ENCODE data around the gene PLA2G2E.

The PLA2G2E gene

DNA sequence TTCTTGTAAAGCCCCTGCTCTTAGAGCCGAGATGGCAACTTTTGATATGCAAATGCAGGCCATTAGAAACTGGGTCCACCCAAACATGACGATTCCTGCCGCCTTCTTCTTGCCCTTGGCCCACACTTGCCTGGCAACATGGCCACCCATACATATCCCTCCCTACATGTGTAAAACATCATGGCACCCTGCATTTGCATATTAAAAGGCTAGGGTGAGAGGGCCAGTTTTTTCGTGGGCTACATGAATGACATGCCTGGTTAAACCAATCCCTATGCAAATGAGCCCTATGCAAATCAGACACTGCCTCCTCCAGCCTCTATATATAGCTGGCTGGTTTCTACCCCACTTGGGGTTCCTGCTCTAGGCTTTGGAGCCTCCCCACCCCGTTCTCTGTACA lies 37.2 kb upstream of the PLA2G2E start:
- TF ChIP-seq, protein P1, sequence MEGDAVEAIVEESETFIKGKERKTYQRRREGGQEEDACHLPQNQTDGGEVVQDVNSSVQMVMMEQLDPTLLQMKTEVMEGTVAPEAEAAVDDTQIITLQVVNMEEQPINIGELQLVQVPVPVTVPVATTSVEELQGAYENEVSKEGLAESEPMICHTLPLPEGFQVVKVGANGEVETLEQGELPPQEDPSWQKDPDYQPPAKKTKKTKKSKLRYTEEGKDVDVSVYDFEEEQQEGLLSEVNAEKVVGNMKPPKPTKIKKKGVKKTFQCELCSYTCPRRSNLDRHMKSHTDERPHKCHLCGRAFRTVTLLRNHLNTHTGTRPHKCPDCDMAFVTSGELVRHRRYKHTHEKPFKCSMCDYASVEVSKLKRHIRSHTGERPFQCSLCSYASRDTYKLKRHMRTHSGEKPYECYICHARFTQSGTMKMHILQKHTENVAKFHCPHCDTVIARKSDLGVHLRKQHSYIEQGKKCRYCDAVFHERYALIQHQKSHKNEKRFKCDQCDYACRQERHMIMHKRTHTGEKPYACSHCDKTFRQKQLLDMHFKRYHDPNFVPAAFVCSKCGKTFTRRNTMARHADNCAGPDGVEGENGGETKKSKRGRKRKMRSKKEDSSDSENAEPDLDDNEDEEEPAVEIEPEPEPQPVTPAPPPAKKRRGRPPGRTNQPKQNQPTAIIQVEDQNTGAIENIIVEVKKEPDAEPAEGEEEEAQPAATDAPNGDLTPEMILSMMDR (IDR thresholded peaks at IDR 0.05; ENCODE audit: insufficient read depth, low read depth, low read length, missing control alignments) = no peak
- DNase-seq (ENCODE audit: low read depth) = peak; percentile 60
- no peak overlapping the region for H3K4me3 ChIP-seq (ENCODE audit: low read depth, low read length)

DNA sequence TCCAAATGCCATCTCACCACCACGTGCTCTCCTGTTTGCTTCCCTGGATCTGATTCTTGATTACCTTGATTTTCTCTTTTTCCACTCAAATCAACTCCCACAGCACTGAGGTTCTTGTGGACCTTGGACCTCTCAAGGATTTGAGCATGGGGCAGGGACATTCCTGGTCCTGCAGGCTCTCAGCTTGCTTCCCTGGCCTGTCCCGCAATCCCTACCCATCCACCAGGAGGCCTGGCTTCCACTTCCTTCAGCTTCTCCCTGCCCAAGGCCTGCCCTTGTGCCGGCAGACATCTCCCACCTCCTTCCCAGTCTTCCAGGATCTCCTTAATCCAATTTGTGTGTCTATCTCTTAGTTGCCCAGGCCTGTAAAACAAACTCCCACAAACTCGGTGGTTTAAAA lies 34.4 kb upstream of the PLA2G2E start:
- TF ChIP-seq, protein P1 (IDR thresholded peaks at IDR 0.05; ENCODE audit: insufficient read depth, low read depth, low read length, missing control alignments) = no peak
- DNase-seq (ENCODE audit: low read depth) = no peak
- H3K4me3 ChIP-seq (ENCODE audit: low read depth, low read length) = no peak overlapping the region

DNA sequence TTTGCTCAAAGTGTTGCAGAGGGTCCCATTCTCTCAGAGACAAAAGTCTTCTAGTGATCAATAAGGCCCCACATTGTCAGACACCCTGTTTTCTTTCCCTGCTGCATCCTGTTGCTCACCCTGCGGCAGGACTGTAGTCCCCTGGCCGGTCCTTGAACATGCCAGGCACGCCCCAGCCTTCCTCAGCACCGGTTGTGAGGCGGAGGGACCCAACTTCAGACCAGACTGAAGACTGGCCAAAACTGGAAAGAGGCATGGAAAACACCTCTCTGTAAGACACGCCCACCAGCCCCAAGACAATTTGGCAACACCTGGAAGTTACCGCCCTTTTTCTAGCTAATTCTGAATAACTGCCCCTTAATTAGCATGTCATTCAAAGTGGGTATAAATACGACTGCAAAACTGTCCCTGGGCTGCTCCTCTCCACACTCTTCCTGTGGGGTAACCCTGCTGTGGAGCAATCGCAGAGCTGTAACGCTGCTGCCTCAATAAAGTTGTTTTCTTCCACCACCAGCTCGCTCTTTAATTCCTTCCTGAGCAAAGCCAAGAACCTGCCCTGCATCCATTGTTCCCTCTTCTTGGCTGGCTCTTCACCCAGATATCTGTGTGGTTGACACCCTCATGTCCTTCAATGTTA lies 32.2 kb upstream of the PLA2G2E start:
- H3K4me3 ChIP-seq (ENCODE audit: low read depth, low read length) = no peak overlapping the region
- TF ChIP-seq, protein P1 (IDR thresholded peaks at IDR 0.05; ENCODE audit: insufficient read depth, low read depth, low read length, missing control alignments) = no peak
- DNase-seq (ENCODE audit: low read depth) = no peak

DNA sequence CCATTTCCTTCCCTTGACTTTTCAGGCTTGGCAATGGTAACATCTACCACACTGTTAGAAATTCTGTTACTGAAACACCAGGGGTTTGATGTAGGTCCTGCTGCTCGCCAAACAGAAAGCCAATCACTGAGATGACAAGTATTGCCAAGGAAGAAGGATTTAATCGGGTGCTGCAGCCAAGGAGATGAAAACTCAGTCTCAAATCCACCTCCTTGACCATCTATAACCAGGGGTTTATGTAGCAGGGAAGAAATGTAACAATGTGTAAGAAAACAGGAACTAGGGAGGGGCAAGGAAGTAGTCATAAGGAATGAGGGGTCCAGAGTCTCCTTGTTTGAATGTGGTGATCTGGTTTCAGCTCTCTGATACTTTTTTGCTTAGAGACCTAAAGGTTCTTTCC lies 30.6 kb upstream of the PLA2G2E start:
- DNase-seq (ENCODE audit: low read depth) = no peak
- no peak overlapping the region for H3K4me3 ChIP-seq (ENCODE audit: low read depth, low read length)
- TF ChIP-seq, protein P1 (IDR thresholded peaks at IDR 0.05; ENCODE audit: insufficient read depth, low read depth, low read length, missing control alignments) = no peak

DNA sequence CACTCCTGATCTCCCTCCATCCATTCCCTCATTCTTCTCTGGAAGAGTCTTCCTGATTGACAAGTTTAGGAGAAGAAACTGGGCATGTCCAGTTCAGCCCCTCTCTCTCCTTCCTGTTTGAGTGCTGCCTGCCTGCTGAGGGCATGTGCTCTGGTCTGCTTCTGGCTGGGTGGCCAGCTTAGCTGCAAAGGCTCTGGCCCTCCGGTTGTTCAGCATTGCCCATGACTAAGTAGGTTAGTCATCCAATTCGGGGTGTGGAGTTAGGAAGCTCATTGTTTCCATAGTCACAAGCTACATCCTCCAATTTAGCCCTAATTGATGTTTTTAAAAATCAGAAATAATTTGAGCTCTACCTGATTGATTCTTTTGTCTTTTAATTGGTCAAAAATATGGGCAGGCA lies 25.6 kb upstream of the PLA2G2E start:
- TF ChIP-seq, protein P1 (IDR thresholded peaks at IDR 0.05; ENCODE audit: insufficient read depth, low read depth, low read length, missing control alignments) = no peak

DNA sequence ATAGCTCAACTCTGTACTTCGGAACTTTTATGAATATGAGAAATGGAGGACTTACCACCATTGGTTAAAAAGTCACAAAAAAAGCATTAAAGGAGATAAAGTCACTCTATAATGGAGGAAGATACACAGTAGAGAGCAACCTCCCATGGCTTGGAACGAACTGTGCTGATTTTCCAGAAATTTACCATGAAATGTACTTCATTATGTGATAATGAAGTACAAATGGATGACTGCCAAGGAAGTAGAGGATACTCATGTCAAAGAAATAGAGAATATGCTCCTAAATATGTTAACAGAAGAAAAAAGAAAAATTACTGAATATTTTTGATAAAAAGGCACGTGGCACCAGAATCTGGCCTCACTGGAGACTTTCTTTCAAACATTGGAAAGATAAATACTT lies 23.6 kb upstream of the PLA2G2E start:
- DNase-seq (ENCODE audit: low read depth) = no peak
- no peak overlapping the region for H3K4me3 ChIP-seq (ENCODE audit: low read depth, low read length)
- TF ChIP-seq, protein P1 (IDR thresholded peaks at IDR 0.05; ENCODE audit: insufficient read depth, low read depth, low read length, missing control alignments) = no peak

More for the DNA sequence above, 25.6 kb upstream of the PLA2G2E start:
- DNase-seq (ENCODE audit: low read depth) = no peak
- H3K4me3 ChIP-seq (ENCODE audit: low read depth, low read length) = no peak overlapping the region

DNA sequence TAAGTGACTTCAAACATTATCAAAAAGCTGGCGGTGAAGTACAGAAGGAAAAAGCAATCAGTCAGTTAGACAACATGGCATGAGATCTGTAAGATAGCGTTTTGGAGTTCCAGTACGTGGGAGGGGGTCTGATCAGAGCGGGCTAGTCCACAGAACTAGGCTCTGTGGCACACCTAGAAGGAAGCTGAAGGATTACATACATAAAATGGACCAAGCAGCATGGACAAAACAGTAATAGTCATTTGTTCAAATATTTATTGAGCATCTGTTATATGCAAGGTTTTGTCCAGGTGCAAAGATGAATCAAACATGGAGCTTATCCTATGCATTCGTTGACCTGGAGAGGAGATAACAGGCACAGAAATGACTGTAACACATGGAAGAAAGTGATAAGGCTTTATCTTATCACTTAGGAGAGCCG lies 22.9 kb upstream of the PLA2G2E start:
- TF ChIP-seq, protein P1 (IDR thresholded peaks at IDR 0.05; ENCODE audit: insufficient read depth, low read depth, low read length, missing control alignments) = no peak
- no peak for DNase-seq (ENCODE audit: low read depth)
- H3K4me3 ChIP-seq (ENCODE audit: low read depth, low read length) = no peak overlapping the region
